HEK293T (cell line): ENCODE results near the gene DCN.

Source experiments
- BHLHE40 ChIP-seq: fragments of 450-650 bp; IDR thresholded peaks from 2 replicates; pipeline ENCODE4 v1.6.1; 2016; ENCODE audit warnings: mild to moderate bottlenecking, moderate library complexity, borderline replicate concordance
- CTBP1 ChIP-seq: fragments of 450-650 bp; IDR thresholded peaks from 2 replicates; pipeline ENCODE4 v1.6.1; 2016; ENCODE audit warnings: borderline replicate concordance
- ELF4 ChIP-seq: fragments of 450-650 bp; IDR thresholded peaks from 2 replicates; pipeline ENCODE4 v1.6.1; 2017; ENCODE audit warnings: antibody characterized with exemption
- FOXK2 ChIP-seq: fragments of 450-650 bp; IDR thresholded peaks from 2 replicates; pipeline ENCODE4 v1.6.1; 2016; ENCODE audit warnings: mild to moderate bottlenecking
- FOXM1 ChIP-seq: fragments of 450-650 bp; IDR thresholded peaks from 2 replicates; pipeline ENCODE4 v1.6.1; 2017; ENCODE audit warnings: mild to moderate bottlenecking, borderline replicate concordance
- L3MBTL2 ChIP-seq: fragments of 450-650 bp; conservative IDR thresholded peaks from 2 replicates; pipeline ENCODE4 v1.6.1; 2016; ENCODE audit warnings: mild to moderate bottlenecking
- NFRKB ChIP-seq: fragments of 450-650 bp; IDR thresholded peaks from 2 replicates; pipeline ENCODE4 v1.6.1; 2016; ENCODE audit warnings: mild to moderate bottlenecking, moderate library complexity
- SP1 ChIP-seq: fragments of 450-650 bp; IDR thresholded peaks from 2 replicates; pipeline ENCODE4 v1.6.1; 2017
- SUZ12 ChIP-seq: fragments of 450-650 bp; IDR thresholded peaks from 2 replicates; pipeline ENCODE4 v1.6.1; 2016; ENCODE audit warnings: mild to moderate bottlenecking
- TARDBP ChIP-seq: fragments of 450-650 bp; IDR thresholded peaks from 2 replicates; pipeline ENCODE4 v1.6.1; 2016
- ZNF384 ChIP-seq: fragments of 450-650 bp; IDR thresholded peaks from 2 replicates; pipeline ENCODE4 v1.6.1; 2016
- TF ChIP-seq, protein P1 (sequence below): fragments of 450-650 bp; IDR thresholded peaks from 2 replicates; pipeline ENCODE4 v1.6.1; 2016

GRCh38 chr12:91183551-91183950 lies 934 bp upstream of the DCN start:
- TF ChIP-seq BHLHE40: no peak
- TF ChIP-seq TARDBP: no peak
- TF ChIP-seq FOXK2: no peak
- no peak for TF ChIP-seq NFRKB
- no peak for TF ChIP-seq CTBP1
- TF ChIP-seq FOXM1: no peak
- no peak for TF ChIP-seq SP1
- TF ChIP-seq SUZ12: no peak
- no peak for TF ChIP-seq ELF4
- no peak for TF ChIP-seq ZNF384
- TF ChIP-seq L3MBTL2: no peak
- TF ChIP-seq, protein P1, sequence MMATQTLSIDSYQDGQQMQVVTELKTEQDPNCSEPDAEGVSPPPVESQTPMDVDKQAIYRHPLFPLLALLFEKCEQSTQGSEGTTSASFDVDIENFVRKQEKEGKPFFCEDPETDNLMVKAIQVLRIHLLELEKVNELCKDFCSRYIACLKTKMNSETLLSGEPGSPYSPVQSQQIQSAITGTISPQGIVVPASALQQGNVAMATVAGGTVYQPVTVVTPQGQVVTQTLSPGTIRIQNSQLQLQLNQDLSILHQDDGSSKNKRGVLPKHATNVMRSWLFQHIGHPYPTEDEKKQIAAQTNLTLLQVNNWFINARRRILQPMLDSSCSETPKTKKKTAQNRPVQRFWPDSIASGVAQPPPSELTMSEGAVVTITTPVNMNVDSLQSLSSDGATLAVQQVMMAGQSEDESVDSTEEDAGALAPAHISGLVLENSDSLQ: no peak
